Mesendoderm (in vitro differentiated cells): ENCODE data around the gene CYFIP1.

Experiments
- DNase-seq: peaks from one replicate; pipeline ENCODE4 v3.0.0; 2013
- H2AK5ac ChIP-seq: 2 replicates; pipeline ENCODE4 v1.6.1; 2013; ENCODE audit warnings: low read length, inconsistent platforms
- H2BK120ac ChIP-seq: 2 replicates; pipeline ENCODE4 v1.6.1; 2013; ENCODE audit warnings: low read depth, mild to moderate bottlenecking, low read length, moderate library complexity, mixed read lengths
- H2BK15ac ChIP-seq: replicated peaks from 2 replicates; pipeline ENCODE4 v1.6.1; 2013; ENCODE audit warnings: low read depth, mild to moderate bottlenecking, moderate library complexity
- H2BK5ac ChIP-seq: 2 replicates; pipeline ENCODE4 v1.6.1; 2013; ENCODE audit warnings: low read length, inconsistent platforms
- H3K18ac ChIP-seq: 2 replicates; pipeline ENCODE4 v1.6.1; 2013; ENCODE audit warnings: mild to moderate bottlenecking, low read length, mixed read lengths
- H3K23ac ChIP-seq: one replicate; pipeline ENCODE4 v1.6.1; 2013; ENCODE audit warnings: low read length
- H3K27ac ChIP-seq: 2 replicates; pipeline ENCODE4 v1.5.1; 2013; ENCODE audit warnings: low read depth, mild to moderate bottlenecking, inconsistent platforms, low read length, moderate library complexity
- H3K27me3 ChIP-seq: 2 replicates; pipeline ENCODE4 v1.6.1; 2013; ENCODE audit warnings: low read length, control low read depth, mild to moderate bottlenecking, inconsistent platforms; ENCODE audit not compliant: insufficient read depth, poor library complexity
- H3K36me3 ChIP-seq: 2 replicates; pipeline ENCODE4 v1.6.1; 2013; ENCODE audit warnings: low read length, inconsistent platforms; ENCODE audit not compliant: control insufficient read depth, insufficient read depth
- H3K4ac ChIP-seq: one replicate; pipeline ENCODE4 v1.6.1; 2013; ENCODE audit warnings: low read depth, mild to moderate bottlenecking, low read length, moderate library complexity
- H3K4me1 ChIP-seq: 2 replicates; pipeline ENCODE4 v1.6.1; 2013; ENCODE audit warnings: low read depth, low read length, inconsistent platforms; ENCODE audit not compliant: control insufficient read depth
- H3K4me2 ChIP-seq: 2 replicates; pipeline ENCODE4 v1.6.1; 2013; ENCODE audit warnings: low read length
- H3K4me3 ChIP-seq: 2 replicates; pipeline ENCODE4 v1.5.1; 2013; ENCODE audit warnings: mild to moderate bottlenecking, low read length
- H3K56ac ChIP-seq: one replicate; pipeline ENCODE4 v1.6.1; 2013; ENCODE audit warnings: low read length
- H3K79me1 ChIP-seq: 2 replicates; pipeline ENCODE4 v1.6.1; 2013; ENCODE audit warnings: low read length, inconsistent platforms
- H3K79me2 ChIP-seq: 2 replicates; pipeline ENCODE4 v1.6.1; 2013; ENCODE audit warnings: mild to moderate bottlenecking, low read length; ENCODE audit not compliant: control insufficient read depth, insufficient read depth
- H3K9ac ChIP-seq: 2 replicates; pipeline ENCODE4 v1.6.1; 2013; ENCODE audit warnings: low read length, inconsistent platforms
- H4K5ac ChIP-seq: one replicate; pipeline ENCODE4 v1.6.1; 2013; ENCODE audit warnings: low read length
- H4K8ac ChIP-seq: one replicate; pipeline ENCODE4 v1.6.1; 2013; ENCODE audit warnings: low read depth, mild to moderate bottlenecking, control low read depth, low read length, moderate library complexity
- WGBS: extraction: QIAGEN DNeasy Blood & Tissue Kit; methylation state at CpG from one replicate; pipeline ENCODE4 v1.1.7; 2013; ENCODE audit warnings: low lambda C conversion rate, missing lambda C conversion rate; ENCODE audit not compliant: insufficient coverage; ENCODE audit errors: extremely low coverage; 5-methylcytosine and 5-hydroxymethylcytosine counted together

The CYFIP1 gene

GRCh38 chr15:22831473-22831872 lies 148.7 kb downstream of the CYFIP1 start:
- no peak overlapping the region for H3K9ac ChIP-seq
- no peaks in the 10 kb centered on the region for H3K27me3 ChIP-seq
- no peak overlapping the region for H2BK5ac ChIP-seq
- H3K4ac ChIP-seq: no peak overlapping the region
- no peak overlapping the region for H3K18ac ChIP-seq
- peaks cover 2% of the 10 kb centered on the region for H3K36me3 ChIP-seq
- no peak overlapping the region for H3K4me2 ChIP-seq
- no peak overlapping the region for H4K5ac ChIP-seq
- H2BK120ac ChIP-seq: no peak overlapping the region
- H3K79me1 ChIP-seq: peaks cover 4% of the 10 kb centered on the region
- H3K79me2 ChIP-seq: no peaks in the 10 kb centered on the region
- H3K56ac ChIP-seq: no peak overlapping the region
- H2AK5ac ChIP-seq: no peak overlapping the region
- H3K23ac ChIP-seq: no peak overlapping the region
- no peak overlapping the region for H3K27ac ChIP-seq
- no peak for DNase-seq
- no peak overlapping the region for H4K8ac ChIP-seq
- H2BK15ac ChIP-seq: no peak overlapping the region
- H3K4me3 ChIP-seq: no peak overlapping the region
- H3K4me1 ChIP-seq: no peaks in the 10 kb centered on the region
- no CpG with 5 or more reads among the region's 1 CpG for WGBS

GRCh38 chr15:22827125-22827524 lies 153.0 kb downstream of the CYFIP1 start:
- Histone ChIP-seq H4K5ac (no peak overlapping the region), H3K4me1 (no peaks in the 10 kb centered on the region), H3K4ac (no peak overlapping the region), H3K4me2 (no peak overlapping the region), H2BK120ac (no peak overlapping the region), H3K18ac (no peak overlapping the region), H3K56ac (no peak overlapping the region), H4K8ac (no peak overlapping the region), H3K9ac (no peak overlapping the region), H3K4me3 (no peak overlapping the region), H3K23ac (no peak overlapping the region), H2AK5ac (no peak overlapping the region), H2BK5ac (no peak overlapping the region), H2BK15ac (no peak overlapping the region), H3K36me3 (peaks cover 8% of the 10 kb centered on the region), H3K27me3 (no peaks in the 10 kb centered on the region), H3K79me1 (peaks cover 4% of the 10 kb centered on the region), H3K27ac (no peak overlapping the region), H3K79me2 (no peaks in the 10 kb centered on the region)
- no peak for DNase-seq
- WGBS: no CpG with 5 or more reads among the region's 1 CpG

GRCh38 chr15:22823495-22824128 lies 156.6 kb downstream of the CYFIP1 start:
- Histone ChIP-seq H3K56ac (no peak overlapping the region), H3K9ac (no peak overlapping the region), H3K4me2 (no peak overlapping the region), H3K18ac (no peak overlapping the region), H3K27ac (no peak overlapping the region), H2BK15ac (no peak overlapping the region), H3K4me1 (no peaks in the 10 kb centered on the region), H3K23ac (no peak overlapping the region), H3K36me3 (peaks cover 9% of the 10 kb centered on the region), H3K79me2 (no peaks in the 10 kb centered on the region), H2AK5ac (no peak overlapping the region), H2BK5ac (no peak overlapping the region), H3K4ac (no peak overlapping the region), H3K27me3 (no peaks in the 10 kb centered on the region), H2BK120ac (no peak overlapping the region), H4K8ac (no peak overlapping the region), H3K4me3 (no peak overlapping the region), H3K79me1 (peaks cover 4% of the 10 kb centered on the region), H4K5ac (no peak overlapping the region)
- no peak for DNase-seq
- WGBS: no CpG with 5 or more reads among the region's 29 CpGs

GRCh38 chr15:22819651-22820050 lies 160.5 kb downstream of the CYFIP1 start:
- Histone ChIP-seq H3K79me1 (no peaks in the 10 kb centered on the region), H3K9ac (no peak overlapping the region), H3K79me2 (no peaks in the 10 kb centered on the region), H2BK5ac (no peak overlapping the region), H3K4me3 (no peak overlapping the region), H2BK120ac (no peak overlapping the region), H3K4me1 (no peaks in the 10 kb centered on the region), H2AK5ac (no peak overlapping the region), H3K18ac (no peak overlapping the region), H3K27me3 (no peaks in the 10 kb centered on the region), H3K23ac (no peak overlapping the region), H3K4me2 (no peak overlapping the region), H3K36me3 (peaks cover 9% of the 10 kb centered on the region), H3K27ac (no peak overlapping the region), H3K56ac (no peak overlapping the region), H4K5ac (no peak overlapping the region), H2BK15ac (no peak overlapping the region), H3K4ac (no peak overlapping the region), H4K8ac (no peak overlapping the region)
- DNase-seq: no peak
- WGBS: no CpG with 5 or more reads among the region's 2 CpGs
